Jurkat, Clone E6-1 (cell line): Measurements from ENCODE around the gene MYO18A.

Experiments used
- DNase-seq: peaks from one replicate; pipeline ENCODE4 v3.0.0-alpha.2; 2011; ENCODE audit warnings: low read depth, low spot score
- H3K4me3 ChIP-seq: 2 replicates; pipeline ENCODE4 v1.5.1; 2011; ENCODE audit warnings: mild to moderate bottlenecking, low read length, control low read depth, moderate library complexity

The MYO18A gene

GRCh38 chr17:29048440-29049368, 131.5 kb downstream of the MYO18A start:
- DNase-seq = peak; percentile 84

GRCh38 chr17:29046473-29046839, 133.7 kb downstream of the MYO18A start:
- no peak overlapping the region for H3K4me3 ChIP-seq

More at GRCh38 chr17:29048440-29049368, 131.5 kb downstream of the MYO18A start:
- 0 out of 2 replicates have a peak overlapping the region, but pooled peaks have one; percentile 3 for H3K4me3 ChIP-seq

GRCh38 chr17:29045734-29046472, 134.3 kb downstream of the MYO18A start:
- H3K4me3 ChIP-seq = no peak overlapping the region
- no peak for DNase-seq

More at GRCh38 chr17:29046473-29046839, 133.7 kb downstream of the MYO18A start:
- DNase-seq = no peak

GRCh38 chr17:29045026-29045425, 135.2 kb downstream of the MYO18A start:
- no peak for DNase-seq
- H3K4me3 ChIP-seq = no peak overlapping the region

GRCh38 chr17:29043539-29044145, 136.6 kb downstream of the MYO18A start:
- no peak for DNase-seq
- H3K4me3 ChIP-seq = no peak overlapping the region

GRCh38 chr17:29042679-29043538, 137.3 kb downstream of the MYO18A start, which contains the start of gene PIPOX:
TSS of gene PIPOX (plus strand) at chr17:29043141. CDS start at chr17:29043226, 85 bp downstream.
- no peak within 1 kb of the TSS for H3K4me3 ChIP-seq
- peak; percentile 6 for DNase-seq

- H3K4me3 ChIP-seq = no peak overlapping the region
- DNase-seq = no peak
Measured at GRCh38 chr17:29042026-29042678, 138.0 kb downstream of the MYO18A start.

- no peak for DNase-seq
Measured at GRCh38 chr17:29041571-29041970, 138.6 kb downstream of the MYO18A start.

GRCh38 chr17:29041091-29041490, 139.1 kb downstream of the MYO18A start:
- no peak for DNase-seq
- no peak overlapping the region for H3K4me3 ChIP-seq

More at GRCh38 chr17:29041571-29041970, 138.6 kb downstream of the MYO18A start:
- no peak overlapping the region for H3K4me3 ChIP-seq

GRCh38 chr17:29039764-29040598, 140.2 kb downstream of the MYO18A start:
- no peak for DNase-seq
- H3K4me3 ChIP-seq = no peak overlapping the region

- no peak for DNase-seq
- H3K4me3 ChIP-seq = no peak overlapping the region
Measured at GRCh38 chr17:29038085-29038795, 142.0 kb downstream of the MYO18A start.

GRCh38 chr17:29037739-29038084, 142.5 kb downstream of the MYO18A start:
- no peak for DNase-seq
- no peak overlapping the region for H3K4me3 ChIP-seq

- no peak overlapping the region for H3K4me3 ChIP-seq
- no peak for DNase-seq
Measured at GRCh38 chr17:29036584-29036983, 143.6 kb downstream of the MYO18A start.

- H3K4me3 ChIP-seq = no peak overlapping the region
- DNase-seq = no peak
Measured at GRCh38 chr17:29034510-29034909, 145.7 kb downstream of the MYO18A start.

- no peak for DNase-seq
- no peak overlapping the region for H3K4me3 ChIP-seq
Measured at GRCh38 chr17:29032857-29033197, 147.4 kb downstream of the MYO18A start.

- H3K4me3 ChIP-seq = no peak overlapping the region
- no peak for DNase-seq
Measured at GRCh38 chr17:29032013-29032856, 148.0 kb downstream of the MYO18A start.
